Measurements from ENCODE around the gene GABRR2.

GABRR2 gene

DNA sequence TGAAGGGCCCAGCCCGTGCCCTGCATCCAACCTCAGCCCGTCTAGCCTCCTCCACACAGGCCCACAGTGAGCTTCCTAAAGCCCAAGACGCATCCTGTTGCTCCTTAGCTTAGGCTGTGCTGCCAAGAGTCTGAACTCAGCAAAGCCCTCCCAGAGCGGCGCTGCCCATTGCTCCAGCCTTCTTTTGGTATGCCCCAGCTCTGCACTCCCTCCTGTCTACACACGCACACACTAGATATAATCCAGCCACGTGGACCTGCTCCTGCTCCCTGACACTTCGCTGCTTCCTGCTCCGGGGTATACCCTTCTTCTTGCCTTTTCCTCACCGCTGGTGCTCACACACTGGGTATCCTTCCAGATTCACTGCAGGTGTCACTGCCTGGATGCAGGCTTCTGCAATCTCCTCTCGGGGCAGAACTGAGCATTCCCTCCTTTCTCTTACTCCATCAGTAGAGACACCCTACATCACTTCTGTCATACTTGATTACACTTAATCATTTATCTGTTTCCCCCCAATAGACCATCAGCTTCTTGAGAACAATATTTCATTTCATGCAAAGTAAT, 23.8 kb downstream of the GABRR2 start:
- no peak for DNase-seq (ENCODE audit: low read depth)

DNA sequence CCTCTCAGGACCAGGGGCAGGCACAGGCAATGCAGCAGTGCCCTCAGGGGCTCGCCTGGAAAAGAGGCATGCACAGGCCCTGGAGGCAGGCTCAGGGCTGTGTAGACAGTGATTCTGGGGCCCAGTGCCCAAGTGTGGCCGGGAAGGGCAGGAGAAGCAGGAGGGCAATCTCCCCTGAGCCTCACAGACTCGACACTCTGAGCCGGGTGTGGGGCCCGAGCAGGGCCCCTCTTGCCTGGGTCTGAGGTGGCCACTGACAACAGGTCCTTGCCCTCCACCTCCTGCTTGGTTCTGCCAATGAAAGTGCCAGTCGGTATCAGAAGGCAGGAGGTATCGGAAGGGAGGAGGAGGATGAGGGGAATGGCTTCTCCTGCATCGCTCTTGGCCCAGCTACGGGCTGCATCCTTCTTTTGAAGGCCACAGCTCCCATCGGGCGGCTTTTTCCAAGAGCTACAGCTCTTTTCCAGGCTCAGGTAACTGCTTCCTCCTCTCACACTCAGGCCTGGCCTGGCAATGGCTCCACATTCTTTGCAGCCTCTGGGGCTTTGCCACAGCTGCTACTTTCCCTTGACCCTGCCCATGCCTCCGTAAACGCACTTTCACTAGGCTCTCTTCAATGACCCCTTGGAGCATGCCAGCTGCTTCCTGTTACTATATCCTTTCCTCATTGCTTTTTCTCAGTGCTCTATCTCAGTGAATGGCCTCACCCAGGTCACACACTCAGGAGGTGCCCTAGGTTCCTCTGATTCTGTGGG, 24.5 kb downstream of the GABRR2 start:
- no peak for DNase-seq (ENCODE audit: low read depth)

DNA sequence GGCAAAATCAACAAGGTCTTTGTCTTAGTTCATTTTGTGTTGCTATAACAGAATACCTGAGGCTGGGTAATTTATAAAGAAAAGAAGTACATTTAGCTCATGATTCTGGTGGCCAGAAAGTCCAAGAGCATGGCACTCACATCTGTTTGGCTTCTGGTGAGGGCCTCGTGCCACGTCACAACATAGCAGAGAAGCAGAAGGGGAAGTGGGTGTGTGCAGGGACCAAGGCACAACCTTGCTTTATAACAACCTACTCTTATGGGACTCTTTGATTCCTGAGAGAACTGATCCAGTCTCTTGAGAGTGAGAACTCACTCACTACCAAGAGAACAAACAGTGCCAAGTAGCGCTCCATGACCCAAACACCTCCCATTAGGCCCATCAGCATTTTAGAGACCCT, 25.4 kb downstream of the GABRR2 start:
- DNase-seq (ENCODE audit: low read depth): no peak

DNA sequence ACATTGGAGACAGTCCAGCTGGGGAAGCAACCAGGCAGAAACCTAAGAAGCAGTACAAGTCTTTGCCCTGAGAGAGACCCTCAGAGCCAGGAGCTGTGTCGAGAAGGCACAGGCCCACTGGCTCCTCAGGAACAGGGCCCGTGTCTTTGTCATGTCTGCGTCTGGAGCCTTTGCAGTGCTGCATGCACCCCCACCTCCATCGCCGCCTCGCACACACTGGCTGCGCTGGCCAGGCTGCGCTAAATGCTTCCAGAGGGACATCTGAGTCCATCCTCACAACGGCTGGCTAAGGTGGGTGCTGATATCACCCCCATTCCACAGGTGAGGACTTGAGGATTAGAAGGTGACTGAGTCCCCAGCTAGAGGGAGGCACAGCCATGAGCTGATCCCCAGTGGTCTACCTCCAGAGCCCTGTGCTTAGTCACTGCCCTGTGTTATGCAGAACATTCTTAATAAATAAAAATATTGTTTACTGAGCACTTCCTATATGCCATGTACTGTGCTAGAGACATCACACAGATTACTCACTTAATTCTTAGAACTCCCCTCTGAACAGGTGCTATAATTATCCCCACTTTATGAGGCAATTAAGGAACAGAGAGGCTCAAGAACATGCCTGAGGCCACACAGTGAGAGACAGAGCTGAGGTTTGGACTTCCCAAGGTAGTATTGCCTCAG, 27.6 kb downstream of the GABRR2 start:
- no peak for DNase-seq (ENCODE audit: low read depth)

DNA sequence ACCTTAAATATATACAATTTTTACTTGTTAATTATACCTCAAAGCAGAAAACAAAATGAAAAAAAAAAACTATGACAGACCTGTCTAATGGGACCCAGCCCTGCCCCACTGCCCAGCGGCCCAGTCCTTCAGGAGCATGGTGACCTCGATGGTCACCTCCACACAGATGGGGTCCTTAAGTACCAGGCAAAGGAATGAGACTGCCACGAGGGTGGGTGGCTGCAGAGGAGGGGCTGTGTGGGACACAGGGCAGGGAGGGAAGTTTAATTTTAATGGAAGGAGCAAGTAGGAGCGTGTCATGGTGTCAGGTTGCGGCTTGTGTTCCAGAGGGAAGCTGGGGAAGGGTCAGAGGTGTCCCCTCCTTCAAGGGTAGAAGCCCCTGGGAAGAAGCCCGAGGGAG, 28.6 kb downstream of the GABRR2 start:
- no peak for DNase-seq (ENCODE audit: low read depth)

DNA sequence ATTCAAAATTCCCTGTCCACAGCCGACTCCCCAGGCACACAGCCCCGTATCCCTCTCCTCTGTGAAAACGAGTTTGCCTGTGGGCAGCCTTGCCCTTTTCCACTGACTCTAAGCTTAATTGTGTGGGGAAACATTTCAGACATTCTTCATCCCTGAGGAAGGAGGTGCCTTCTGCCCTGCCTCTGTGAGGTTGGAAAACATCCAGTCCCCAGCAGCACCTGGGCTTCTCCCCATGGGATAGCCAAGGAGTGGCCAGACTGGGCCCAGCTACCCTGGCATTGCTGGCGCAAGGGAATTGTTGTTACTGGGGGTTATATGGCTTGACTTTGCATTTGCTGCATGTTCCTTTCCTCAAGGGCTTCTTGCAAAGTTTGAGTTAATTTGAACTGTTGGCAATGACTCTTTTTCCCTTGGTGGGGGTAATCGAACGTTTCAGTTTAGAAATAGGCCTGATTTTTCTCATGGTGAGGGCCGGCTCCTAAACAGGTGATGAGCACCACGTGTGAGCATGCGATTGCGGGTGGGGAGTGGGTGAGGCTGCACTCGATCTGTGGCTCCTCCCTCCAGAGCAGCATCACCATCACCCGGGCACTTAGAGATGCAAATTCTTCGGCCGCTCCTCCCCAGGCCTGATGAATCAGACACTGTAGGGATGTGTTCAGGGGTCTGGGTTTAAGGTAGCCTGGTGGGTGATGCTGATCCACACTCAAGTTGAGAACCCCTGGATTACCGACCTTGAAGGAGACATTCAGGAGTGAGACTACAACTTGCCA, 29.9 kb downstream of the GABRR2 start:
- no peak for DNase-seq (ENCODE audit: low read depth)

DNA sequence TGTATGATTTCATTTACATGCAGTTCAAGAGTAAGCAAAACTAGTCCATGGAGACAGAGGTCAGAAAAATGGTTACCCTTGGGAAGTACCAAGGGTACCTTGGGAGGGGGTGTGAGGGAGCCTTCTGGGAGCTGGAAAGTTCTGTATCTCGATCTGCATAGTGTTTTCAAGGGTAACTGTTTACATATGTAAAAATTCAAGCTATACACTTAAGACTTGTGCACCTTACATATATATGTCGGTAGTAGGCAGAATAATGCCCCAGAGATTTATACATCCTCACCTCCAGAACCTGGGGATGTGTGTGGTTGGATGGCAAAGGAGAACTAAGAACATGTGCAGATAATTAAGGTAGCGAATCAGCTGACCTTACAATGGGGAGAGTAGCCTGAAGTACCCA, 31.0 kb downstream of the GABRR2 start:
- no peak for DNase-seq (ENCODE audit: low read depth)

DNA sequence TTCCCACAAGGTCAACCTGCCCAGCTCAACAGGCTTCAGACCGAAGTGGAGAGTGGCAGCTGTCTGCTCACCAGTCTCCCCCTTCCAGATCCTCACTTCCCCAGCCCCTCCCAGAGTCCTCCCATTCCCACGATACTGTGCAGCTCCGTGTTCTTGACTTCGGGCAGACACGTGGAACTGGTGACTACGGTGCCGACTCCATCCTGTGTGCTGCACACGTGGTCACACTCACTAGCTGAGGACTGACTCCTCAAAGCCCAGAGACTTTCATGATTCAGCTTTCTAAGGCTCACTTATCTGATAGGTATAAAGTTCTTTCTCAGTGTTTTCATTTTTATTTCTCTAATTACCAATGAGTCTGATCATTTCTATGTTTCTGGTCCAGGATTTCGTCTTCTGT, 32.4 kb downstream of the GABRR2 start:
- no peak for DNase-seq (ENCODE audit: low read depth)

DNA sequence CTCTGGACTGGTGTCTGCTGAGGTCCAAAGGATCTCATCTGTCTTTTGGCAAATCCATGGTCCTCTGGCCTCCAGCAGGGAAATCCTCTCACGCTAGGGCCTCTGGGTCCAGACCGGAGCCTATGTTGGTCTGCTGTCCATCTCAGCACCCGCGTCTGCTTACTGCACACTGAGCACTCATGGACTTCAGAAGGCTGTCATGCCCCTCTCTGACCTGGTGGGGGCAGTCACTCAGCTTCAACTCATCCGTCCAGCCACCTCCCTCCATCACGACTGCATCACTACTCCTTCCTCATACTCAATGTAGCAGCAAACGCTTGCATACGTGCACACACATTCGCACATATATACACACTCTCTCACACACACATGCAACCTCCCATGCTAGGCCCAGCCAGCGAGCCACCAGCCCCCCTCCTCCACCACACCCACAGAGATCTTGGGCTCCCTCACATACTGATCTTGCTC, 33.3 kb downstream of the GABRR2 start:
- no peak for DNase-seq (ENCODE audit: low read depth)

DNA sequence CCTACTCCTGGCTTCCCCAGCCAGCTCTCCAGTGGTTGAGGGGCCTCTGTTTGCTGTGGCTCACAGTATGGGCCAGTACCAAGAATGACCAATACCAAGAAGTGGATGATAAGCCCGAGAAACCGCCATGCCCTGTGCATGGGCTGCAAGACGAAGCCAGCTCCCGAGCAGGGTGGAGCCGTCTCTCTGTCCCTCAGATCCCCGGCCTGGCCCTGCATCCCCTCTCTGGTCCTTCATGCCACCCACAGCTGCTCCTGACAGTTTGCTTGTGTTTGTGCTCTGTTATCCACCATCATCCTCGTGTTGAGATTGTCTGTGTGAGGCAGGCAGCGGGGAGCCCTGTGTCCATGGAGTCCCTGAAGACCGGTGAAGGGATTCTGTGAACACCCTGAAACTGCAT, 36.1 kb downstream of the GABRR2 start:
- no peak for DNase-seq (ENCODE audit: low read depth)

DNA sequence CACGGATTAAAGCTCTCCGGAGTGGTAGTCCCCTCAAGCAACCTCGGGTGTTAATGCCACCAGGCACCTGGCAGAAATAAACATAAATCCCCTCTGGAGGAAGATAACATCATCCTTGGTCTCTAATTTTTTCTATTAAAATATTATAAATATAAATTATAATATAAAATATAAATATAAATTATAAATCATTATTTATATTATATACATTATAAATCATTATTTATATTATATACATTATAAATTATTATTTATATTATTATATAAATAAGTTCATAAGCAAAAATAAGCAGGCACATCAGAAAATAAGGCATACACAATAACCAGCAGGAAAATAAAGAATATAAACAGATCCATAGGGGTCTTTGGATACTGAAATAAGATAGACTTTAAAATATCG, 39.2 kb downstream of the GABRR2 start:
- DNase-seq (ENCODE audit: low read depth): no peak

DNA sequence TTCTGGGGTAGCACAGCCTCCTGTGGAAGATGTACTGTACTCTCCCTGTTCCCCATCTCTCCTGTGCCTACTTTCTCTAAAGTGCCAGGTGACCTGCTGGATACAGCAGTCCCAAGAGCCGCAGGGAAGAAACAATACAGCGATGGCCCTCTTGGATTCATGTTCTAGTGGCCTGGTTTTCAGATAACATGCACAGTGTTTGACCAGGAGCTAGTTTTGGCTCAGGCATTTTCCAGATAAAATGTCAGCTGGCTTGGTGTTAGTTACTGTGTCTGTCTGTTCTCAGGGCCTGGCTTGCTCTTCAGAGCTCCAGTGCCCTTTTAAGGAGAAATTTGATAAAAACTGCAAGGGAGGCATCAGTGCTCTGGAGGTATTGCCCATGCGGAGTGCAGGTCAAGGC, 41.3 kb downstream of the GABRR2 start:
- no peak for DNase-seq (ENCODE audit: low read depth)

DNA sequence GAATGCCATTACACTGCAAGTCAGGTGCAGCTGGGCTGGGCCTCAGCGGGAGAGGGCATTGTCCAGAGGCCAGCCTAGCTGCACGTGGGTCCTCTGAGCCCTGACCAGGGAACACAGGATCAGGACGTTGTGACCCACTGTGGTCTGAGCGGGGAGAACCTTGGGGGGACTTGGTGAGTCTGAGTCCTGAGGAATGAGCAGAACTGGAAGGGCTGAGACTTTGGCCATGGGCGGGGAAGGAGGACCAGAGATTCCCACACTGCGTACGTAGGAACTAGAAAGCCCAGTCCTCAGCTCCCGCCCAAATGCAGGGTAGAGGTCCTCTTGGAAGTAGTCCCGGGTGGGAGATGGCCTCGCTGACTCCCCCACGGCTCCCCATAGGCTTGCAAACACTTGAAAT, 42.5 kb downstream of the GABRR2 start:
- no peak for DNase-seq (ENCODE audit: low read depth)

DNA sequence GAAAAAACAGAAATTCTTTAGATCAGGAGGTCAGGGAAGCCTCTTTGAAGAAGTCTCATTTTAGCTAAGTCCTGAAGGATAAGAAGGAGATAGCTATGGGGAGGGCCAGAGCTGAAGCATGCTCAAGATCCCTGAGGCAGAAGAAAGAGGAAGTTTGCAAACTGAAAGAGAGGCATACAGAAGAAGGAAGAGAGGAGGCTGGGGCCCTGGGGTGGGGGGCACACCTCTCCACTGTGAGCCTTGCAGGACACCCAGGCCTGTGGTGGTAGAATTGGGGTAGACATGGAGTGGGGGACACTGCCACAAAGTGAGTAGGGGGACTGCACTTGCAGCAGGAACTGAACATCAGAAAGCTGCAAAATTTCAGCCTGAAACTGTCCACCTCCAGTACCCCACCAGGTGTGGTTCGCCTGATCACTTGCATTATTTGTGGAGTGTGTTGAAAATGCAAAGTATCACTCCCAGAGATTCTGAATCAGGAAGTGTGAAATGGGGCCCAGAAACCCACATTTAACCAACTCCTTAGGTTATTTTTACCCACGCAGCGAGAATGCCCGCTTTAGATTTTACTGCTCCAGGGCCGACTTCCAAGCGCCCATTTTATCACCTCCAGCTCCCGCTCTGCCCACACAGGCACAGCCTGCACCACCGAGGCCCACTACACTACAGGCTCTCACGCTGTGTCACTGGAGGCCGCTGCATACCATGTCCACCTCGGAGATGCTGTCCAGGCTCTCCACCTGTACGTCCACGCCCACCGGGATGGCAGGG, 44.0 kb downstream of the GABRR2 start:
- no peak for DNase-seq (ENCODE audit: low read depth)

DNA sequence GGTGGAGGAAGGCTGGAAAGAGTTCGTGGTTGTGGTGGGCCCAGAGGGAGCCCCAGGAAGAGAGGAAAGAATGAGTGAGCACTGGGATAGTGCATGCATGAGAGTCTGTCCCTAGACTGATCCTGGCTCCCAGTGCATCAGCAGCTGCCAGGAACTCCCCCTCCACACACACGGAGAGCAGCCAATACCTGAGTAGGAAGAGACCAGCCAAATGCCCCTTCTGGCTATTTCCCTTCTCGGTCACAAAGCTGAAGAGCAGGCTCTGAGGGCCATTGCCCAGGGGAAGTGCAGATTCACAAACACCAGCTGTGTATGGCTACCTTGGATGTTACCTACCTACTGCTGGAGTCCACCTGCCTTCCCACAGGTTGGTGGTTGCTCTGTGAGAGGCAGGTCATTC, 45.1 kb downstream of the GABRR2 start:
- DNase-seq (ENCODE audit: low read depth): no peak

DNA sequence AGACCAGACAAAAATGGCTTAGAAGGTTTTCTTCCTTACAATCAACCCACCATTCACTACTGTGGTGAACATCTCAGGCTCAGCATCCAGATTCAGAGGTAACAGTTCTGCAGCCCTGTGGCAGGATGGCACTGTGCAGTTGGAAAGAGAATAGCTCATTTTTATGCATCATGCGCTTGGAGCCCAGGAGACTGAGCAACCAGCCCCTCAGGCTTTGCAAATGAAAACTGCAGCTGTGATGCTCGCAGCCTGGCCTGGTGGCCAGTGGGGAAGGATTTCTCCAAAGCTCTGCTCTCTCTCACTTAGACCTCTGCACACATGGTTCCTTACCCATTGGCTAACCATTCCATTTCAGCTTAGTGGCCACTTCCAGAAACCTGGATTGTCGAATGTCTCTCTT, 45.8 kb downstream of the GABRR2 start:
- DNase-seq (ENCODE audit: low read depth): no peak

DNA sequence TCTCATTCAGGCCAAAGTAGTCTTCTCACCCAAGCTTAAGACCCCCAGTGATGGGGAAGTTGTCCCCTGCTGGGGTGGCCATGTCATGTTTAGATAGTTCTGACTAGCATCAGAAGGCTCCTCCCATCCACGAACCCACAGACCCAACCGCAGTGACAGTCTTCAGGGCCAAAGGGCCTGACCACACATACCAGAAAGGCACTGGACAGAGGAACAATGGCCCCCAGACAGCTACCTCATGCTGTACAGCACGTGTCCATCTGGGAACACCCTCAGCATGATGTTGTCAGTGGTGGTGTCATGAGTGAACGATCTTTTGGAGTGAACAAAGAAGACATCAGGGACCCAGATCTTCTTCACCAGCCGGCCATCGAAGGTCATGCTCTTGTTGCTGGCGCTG, 46.3 kb downstream of the GABRR2 start:
- no peak for DNase-seq (ENCODE audit: low read depth)

DNA sequence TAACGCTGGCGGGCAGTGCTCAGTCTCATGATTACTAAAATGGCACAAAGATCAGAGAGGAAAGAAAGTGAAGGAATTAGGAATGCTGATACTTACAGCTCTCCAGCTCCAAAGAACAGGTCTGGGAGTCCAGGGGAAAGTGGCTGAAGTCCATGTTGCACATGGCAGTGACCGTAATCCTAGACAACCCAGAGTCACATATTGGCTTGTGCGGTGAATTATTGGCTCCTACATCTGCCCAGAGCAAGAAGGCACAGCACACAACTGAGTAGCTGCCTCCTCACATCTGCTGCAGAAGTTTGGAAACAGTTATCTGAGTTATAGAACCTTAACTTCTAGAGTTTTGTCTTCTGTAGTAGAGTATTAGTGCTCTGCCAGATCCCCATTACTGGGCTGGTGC, 47.2 kb downstream of the GABRR2 start:
- DNase-seq (ENCODE audit: low read depth): no peak

DNA sequence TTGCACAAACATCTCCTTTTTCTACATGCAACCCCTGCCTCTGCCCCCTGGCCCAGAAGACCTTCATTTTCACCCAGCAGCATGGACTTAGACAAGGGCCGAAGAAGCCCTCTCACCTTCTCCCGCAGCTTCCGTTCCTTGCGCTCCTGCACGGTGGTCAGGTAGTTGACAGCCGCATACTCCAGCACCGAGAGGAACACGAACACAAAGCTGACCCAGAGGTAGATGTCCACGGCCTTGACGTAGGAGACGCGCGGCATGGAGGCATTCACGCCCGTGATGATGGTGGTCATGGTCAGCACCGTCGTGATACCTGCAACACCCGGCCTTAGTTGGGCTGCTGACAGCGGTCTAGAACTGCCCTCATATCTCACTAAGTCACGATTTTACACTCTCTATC, 50.8 kb downstream of the GABRR2 start:
- no peak for DNase-seq (ENCODE audit: low read depth)

DNA sequence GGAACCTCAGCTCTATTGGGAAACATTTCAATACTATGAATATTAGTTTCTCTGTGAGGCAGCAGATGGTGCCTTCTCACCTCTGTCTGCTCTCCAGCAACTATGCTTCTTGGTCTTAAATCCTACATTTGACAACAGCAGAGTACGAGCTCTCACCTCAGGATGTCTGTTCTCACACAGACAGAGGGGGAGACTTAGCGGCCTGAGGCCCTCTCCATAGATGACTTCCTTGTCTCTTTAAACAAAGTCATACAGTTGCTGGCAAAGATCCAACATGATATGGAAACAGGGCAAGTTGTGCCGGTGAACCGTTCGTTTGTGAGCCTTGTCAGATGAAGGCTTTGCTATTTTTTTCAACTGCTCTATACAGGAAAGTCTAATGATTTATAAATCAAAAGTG, 54.3 kb downstream of the GABRR2 start:
- DNase-seq (ENCODE audit: low read depth): no peak

DNA sequence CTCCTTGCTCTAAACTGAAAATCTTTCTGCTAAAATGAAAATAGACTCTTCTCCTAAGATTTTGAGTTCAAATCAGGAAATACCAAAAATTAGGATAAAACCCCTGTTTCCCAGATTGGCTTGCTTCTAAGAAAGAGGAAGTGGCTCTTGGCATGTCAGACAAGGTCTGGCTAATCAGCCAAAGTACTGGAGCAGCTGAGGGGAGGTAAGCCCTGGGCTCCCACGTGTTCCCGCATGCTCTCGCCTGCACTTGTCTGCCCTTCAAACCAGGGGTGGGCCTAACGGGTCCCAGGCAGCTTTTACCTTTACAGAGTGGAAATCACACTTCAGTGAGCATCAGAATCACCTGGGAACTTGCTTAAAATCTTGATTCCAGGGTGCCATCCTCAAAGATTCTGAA, 54.8 kb downstream of the GABRR2 start:
- DNase-seq (ENCODE audit: low read depth): no peak

DNA sequence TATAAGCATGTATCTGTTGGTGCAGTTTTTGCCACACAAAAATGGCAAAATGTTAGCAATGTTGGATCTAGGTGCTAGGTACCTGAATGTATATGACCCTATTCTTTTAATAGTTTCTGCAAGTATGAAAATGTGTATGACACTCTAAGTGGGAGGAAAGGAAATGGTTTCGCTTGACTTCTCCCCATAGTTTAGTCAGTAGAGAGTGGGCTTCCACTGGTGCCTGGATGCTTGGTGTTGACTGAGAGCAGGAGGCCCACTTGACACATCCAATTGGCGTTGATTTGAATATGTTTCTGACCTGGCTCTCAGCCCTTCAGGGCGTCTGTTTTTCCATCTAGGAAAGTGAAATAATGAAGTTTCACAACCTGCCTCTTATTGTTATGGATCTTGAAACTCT, 56.2 kb downstream of the GABRR2 start:
- no peak for DNase-seq (ENCODE audit: low read depth)
